ENCODE measurements around the gene DIO1.

The DIO1 gene

DNA sequence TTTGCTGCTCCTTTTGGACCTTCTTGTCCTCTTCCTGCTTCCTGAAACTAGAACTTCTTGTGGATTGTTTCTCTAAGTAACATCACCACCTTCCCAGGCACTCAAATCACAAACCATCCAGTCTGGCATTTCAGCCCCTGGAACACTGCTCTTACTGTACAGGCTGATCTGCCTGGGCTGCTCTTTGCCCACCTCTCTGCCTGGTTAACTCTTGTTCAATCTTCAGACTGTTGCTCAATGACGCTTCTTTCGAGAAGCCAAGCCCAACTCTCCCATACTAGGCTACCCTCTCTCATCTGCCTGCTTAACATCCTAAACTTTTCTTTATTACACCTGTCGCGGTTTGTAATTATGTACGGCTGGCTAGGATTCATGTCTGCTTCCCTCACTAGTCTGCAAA lies 657 bp downstream of the DIO1 start:
- DNase-seq (ENCODE audit: low read depth in 2 of 2) = no peak

DNA sequence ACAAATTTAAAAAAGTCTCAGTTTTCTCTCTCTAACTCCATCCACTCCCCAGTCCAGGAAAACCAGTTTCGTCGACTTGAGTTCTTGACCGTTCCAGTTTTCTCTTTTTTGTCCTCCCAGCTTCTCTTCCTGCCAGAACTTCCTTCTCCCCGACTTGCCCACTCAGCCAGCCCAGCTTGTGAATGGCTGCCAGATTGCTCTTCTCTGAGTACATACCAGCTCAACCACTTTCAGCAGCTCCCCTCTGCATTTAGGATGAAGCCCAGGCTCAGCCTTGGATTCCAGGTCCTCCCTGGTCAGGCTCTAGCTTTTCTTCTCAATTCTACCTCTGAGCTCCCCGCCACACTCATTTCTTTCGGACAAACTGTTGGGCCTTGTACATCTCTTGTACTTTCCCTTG lies 1.4 kb downstream of the DIO1 start:
- no peak for DNase-seq (ENCODE audit: low read depth in 2 of 2)

GRCh38 chr1:53896635-53897229 lies 2.7 kb downstream of the DIO1 start:
- DNase-seq (ENCODE audit: low read depth in 2 of 2) = no peak

DNA sequence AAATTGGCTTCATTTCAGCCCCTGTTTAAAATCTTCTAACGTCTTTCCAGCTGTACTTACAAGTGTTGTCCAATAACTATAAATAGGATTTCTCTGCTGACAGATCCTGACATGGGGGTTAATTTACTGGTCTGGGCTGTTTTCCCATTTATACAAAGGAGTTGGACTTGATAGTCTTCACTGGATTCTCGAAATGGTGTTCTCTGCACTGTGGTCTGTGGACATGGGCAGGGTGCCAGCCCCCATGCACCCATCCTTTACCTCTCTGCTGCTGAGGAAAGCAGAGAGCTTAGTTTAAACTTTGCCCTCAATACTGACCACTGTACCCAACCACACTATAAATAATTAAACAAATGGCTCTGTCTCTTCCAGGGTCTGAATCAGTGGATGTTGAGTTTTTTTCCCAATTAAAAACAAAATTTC lies 5.2 kb downstream of the DIO1 start:
- DNase-seq (ENCODE audit: low read depth in 2 of 2) = no peak

DNA sequence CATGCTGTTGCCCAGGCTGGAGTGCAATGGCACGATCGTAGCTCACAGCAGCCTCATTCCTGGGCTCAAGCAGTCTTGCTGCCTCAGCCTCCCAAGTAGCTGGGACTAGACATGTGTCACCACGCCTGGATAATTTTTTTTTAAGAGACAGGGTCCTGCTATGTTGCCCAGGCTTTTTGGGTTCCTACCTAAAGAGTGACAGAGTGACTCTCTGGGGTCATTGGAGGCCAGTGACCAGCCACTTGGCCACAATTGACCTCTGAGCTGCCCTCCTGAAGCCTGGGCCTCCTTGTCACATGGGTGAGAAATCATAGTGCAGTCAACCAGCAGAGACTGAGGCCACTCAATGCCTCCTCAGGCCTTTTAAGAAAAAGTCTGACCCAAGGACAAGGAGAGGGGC lies 5.7 kb downstream of the DIO1 start:
- DNase-seq (ENCODE audit: low read depth in 2 of 2) = no peak

DNA sequence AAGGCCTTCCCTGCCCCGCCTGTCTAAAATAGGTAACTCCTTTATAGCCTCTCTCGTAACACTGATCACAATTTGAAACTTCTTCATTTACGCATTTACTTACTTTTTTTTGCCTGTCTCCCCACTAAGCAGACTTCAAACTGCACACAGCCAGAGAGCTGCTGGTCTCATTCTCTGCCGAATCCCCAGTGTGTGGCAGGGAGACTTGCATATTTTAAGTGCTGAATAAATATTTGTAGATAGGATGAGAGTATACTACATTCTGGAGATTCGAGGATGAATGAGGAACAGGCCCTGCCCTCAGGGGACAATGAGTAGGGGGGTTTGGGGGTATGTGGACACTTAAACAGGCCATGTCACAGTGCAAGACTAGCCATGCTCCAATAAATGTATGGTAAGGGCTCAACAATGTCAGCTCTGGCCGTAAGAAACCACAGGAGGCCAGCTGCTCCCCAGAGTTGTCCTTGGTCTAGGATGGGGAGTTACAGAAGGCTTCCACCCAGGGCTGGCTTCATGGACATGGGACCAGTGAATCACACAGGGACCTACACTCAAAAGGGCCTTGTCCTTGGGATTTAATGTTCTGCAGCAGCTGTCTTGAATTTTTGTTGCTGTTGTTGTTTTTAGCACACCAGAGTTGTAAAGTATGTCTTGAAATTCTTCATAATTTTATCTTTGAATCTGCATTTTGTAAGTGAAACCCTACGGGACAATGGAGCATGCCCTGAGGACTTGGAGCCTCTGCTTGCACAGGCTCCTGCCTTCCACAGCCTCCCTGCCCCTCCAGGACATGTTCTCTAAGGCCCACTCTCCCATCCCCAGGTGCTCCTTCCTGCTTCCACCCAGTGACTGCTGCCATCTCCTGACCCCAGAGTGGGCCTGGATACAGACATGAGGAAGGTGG lies 8.5 kb downstream of the DIO1 start:
- DNase-seq (ENCODE audit: low read depth in 2 of 2) = no peak

DNA sequence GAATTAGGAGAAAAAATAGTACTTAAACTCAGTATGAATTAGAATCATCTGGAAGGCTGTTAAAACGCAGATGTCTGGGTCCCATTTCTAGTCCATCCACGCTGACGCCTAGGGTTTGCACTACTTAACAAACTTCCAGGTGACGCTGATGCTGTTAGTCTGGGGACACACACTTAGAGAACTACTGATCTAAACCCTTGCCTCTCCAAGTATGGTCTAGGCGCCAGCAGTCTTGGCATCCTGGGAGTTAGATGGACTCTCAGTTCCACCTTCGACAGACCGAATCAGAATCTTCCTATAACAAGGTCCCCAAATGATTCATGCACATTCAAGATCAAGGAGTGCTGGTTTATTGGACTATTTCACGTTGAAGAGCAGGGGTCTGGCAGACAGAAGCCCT lies 11.5 kb downstream of the DIO1 start:
- DNase-seq (ENCODE audit: low read depth in 2 of 2) = no peak

GRCh38 chr1:53906121-53906520 lies 12.1 kb downstream of the DIO1 start:
- DNase-seq (ENCODE audit: low read depth in 2 of 2) = no peak

GRCh38 chr1:53909946-53910345 lies 16.0 kb downstream of the DIO1 start:
- no peak for DNase-seq (ENCODE audit: low read depth in 2 of 2)

DNA sequence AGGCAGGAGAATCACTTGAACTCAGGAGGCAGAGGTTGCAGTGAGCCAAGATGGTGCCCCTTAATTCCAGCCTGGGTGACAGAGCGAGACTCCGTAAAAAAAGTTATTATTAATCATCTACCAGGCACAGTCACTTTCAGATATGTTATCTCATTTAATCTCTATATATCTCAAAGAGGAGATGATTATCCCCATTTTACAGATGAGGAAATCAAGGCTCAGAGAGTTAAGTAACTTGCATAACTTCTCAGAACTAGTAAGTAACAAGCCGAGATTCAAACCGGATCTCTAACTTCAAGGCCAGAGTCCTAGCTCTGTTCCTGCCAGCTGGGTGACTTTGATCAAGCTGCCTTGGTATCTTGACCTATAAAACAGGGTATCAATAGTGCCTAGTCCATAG lies 17.5 kb downstream of the DIO1 start:
- DNase-seq (ENCODE audit: low read depth in 2 of 2) = no peak

- DNase-seq (ENCODE audit: low read depth in 2 of 2) = no peak
These were observed 19.5 kb downstream of the DIO1 start for GRCh38 chr1:53913352-53914033.

- no peak for DNase-seq (ENCODE audit: low read depth in 2 of 2)
These were observed 24.4 kb downstream of the DIO1 start for GRCh38 chr1:53918343-53918742.

- no peak for DNase-seq (ENCODE audit: low read depth in 2 of 2)
These were observed 25.7 kb downstream of the DIO1 start for GRCh38 chr1:53919675-53920066.

- no peak for DNase-seq (ENCODE audit: low read depth in 2 of 2)
These were observed 33.4 kb downstream of the DIO1 start for GRCh38 chr1:53927376-53927881.

DNA sequence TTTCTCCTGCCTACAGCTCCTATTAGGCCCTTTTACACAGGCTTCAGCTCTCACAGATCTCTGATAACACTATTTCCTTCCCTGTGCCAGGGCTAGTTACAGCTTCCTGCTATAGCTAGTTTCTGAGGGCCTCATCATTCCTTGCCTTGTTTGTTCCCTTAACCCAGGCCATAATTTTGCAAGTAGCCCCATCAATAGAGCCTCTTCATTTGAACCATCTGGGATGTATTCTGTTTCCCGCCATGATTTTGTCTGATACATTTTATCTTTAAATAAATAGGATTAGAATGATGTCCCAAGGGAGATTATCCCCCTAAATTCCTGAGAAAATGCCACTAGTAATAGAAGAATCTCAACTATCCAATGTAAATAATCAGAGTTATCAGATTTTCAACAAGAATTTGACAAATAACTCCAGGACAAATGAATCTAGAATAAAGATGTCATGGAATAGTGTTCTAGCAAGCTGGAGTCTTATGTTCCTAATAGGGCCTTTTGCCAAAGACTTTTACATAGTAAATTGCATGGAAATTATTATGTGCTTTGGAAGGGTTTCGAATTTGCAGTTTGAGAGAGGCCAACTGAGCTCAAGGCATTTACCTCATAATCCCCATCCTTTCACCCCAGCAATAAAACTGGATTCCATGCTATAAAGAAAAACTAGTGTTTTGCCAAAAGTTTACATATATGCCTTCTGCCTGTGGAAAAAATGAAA lies 35.4 kb downstream of the DIO1 start:
- DNase-seq (ENCODE audit: low read depth in 2 of 2) = no peak

GRCh38 chr1:53930932-53931331 lies 36.9 kb downstream of the DIO1 start:
- DNase-seq (ENCODE audit: low read depth in 2 of 2) = no peak

DNA sequence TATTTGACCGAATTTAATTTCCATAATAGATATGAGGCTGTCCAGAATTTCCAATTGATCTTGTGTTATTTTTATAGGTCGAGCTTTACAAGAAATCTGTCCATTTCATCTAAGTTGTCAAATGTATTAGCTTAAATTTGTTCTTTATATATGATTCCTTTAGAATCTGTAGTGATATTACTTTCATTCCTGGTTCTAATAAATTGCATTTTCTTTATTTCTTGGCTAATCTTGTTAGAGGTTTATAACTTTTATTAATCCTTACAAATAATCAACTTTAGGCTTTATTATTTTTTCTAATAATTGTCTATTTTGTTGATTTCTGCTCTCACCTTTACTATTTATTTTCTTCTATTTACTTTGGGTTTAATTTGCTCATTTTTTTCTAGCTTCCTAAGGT lies 37.5 kb downstream of the DIO1 start:
- DNase-seq (ENCODE audit: low read depth in 2 of 2) = no peak

DNA sequence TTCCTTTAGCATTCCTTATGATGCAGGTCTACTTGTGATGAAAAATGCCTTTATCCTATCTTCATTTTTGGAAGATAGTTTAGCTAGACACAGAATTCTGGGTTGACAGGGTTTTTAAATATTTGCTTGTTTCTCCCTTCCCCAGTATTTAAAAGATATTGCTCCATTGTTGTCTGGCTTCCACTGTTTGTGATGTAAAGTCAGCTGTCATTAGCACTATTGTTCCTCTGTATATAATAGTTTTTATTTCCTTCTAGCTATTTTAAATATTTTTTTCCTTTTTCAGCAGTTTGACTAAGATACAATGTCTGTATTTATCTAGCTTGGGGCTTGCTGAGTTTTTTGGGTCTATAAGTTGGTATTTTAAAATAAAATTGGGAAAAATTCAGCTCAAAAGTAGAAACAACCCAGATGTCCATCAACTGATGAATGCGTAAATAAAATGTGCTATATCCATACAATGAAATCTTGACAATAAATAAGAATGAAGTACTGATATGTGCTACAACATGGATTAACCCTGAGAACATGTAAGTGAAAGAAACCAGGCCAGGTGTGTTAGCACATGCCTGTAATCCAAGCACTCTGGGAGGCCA lies 40.3 kb downstream of the DIO1 start:
- DNase-seq (ENCODE audit: low read depth in 2 of 2) = no peak

DNA sequence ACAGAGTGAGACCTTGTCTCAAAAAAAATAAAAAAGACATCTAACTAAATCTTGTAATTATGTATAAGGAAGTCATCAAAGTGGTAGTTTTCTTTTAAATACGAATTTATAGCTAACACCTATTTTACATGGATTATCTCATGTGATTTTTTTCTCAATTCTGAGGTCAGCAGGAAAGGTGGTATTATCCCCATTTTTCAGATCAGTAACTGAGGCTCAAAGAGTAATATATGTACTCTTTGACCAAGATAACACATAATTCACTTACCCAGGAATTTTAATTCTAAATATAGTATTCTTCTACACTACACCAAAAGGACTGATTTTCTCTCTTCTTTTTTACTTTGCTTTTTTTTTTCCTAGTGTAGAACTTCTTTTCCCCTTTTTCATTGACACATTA lies 42.4 kb downstream of the DIO1 start:
- no peak for DNase-seq (ENCODE audit: low read depth in 2 of 2)

DNA sequence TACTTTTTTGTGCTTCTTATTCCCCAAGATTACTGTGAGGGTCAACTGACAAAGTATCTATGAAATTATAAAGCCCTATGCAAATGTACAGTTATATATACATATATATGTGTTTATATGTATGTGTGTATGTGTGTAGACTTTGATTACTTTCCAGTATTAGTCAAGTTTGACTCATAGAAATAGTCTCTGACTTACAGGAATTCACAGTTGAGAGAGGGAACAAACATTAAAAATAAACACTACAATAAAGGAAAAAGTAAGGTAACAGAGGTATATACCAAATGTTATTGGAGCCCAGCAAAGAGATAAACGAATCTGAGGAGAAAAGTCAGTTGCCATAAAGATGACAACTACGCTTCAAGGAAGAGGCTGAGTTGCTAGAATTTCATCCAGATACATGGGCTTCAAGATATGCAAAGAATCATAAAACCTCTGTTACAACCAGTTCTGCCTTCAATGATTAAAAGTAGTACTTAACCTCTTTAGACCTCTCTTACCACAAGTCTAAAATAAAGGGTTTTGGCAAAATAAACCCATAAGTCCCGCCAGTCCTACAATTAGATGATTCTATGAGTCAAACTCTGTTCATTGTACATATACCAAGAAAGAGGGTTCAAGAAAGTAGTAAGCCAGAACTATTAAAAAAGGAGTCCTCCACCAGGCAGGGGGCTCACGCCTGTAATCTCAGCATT lies 44.3 kb downstream of the DIO1 start:
- DNase-seq (ENCODE audit: low read depth in 2 of 2) = no peak
